ENCODE measurements around the gene GRID1. TPM values are rescaled to one million over a fixed set of nuclear protein-coding genes. Genes with fewer than 3 reads are reported as not detected.

The GRID1 gene
- total RNA-seq, 1 experiment from 2014 or later = 0.53 TPM

DNA sequence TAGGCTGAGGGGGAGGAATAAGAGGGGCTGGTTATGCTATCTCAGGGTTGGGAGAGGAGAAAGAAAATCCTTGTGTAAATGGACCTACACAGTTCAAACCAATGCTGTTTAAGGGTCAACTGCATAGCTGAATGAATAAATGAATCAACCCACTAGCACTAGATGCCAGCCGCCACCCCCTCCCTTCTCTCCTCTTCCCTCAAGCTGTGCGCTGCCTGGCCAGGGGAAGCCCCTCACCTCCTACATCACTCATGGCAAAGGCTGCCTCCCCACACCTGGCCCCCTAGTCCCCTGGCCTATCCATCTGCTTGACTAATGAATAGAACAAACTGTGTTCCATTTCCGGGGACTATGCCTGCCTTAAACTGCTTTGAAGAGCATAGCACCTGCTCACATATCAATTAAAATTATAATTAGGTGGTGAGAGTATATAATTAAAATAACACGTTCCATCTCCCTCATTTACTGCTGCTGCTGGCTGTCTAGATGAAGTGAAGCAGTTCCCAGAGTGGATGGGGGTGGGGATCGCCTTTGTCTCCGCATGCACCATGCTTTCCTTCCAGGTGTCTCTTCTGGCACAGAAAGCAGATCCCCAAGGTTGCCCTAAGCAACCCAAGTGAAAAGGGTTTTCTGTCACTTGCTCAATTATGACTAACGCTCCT, 32.6 kb downstream of the GRID1 start:
- in situ Hi-C loops (cut with HindIII; ENCODE audit: low pct_unique_long_range_greater_than_20kb, low sequenced_read_pairs) = no loop called here
- DNase-seq (ENCODE audit: low read depth, low spot score) = no peak

DNA sequence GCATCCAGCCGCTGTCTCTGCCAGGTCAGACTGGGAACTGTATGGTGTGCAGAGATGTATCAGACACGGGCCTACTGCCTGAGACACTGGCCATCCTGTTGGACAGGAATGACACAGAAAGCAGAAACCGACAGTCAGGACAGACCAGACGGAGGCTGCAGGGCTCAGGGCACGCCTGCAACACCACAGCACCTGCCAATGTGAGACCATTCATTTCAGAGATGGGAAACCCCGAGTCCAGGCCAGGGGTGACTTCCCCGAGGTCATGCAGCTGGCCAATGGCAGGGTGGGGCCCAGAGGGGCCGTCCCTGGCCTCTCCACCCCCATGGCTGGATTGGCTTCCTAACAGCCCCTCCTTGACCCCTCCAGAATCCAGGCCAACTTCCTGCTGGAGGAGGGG, 34.7 kb downstream of the GRID1 start:
- no peak for DNase-seq (ENCODE audit: low read depth, low spot score)
- in situ Hi-C loops (cut with HindIII; ENCODE audit: low pct_unique_long_range_greater_than_20kb, low sequenced_read_pairs) = no loop called here

DNA sequence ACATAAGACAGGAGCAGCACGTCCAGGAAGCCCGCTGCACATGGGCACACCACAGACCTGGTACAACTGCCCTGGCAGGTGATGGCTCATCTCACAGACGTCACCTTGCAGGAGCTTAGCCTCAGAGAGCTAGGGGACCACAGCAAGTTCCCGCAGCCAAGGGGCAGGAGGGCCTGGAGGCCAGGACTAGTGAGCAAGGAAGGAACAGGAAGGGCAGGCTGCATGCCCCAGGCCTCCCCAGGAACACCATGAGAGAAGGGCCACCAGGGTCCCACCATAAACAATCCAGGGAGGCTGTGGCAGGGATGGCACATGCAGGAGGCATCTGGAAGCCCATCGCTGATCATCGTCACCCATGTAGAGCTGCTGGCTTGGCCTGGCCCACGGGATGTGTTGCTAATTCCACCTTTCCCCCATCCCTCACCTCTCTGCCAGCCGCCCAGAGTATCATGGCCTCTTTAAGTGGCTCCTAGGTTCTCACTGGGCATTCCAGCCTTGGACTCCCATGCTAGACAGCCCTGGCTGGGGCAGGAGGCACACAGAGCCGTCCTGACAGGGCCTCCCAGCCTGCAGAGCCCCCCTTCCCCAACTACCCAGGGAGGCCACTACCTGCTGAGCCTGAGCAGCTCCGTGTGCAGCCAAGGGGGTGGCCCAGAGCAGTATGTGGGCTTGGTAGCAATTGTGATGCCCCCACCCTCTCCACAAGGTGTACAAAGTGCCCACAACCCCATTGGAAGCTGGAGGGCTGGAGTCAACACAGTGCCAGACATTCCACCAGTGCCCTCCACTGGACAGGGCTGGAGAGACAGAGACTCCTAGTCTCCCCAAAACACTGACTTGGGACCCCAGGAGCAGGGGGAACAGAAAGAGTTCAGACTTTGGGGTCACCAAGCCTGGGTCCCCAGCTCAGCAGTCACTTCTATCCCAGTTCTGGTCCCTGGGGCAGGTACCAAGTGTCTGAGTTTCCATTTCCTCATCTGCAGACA, 35.5 kb downstream of the GRID1 start:
- DNase-seq (ENCODE audit: low read depth, low spot score) = no peak
- in situ Hi-C loops (cut with HindIII; ENCODE audit: low pct_unique_long_range_greater_than_20kb, low sequenced_read_pairs) = no loop called here

DNA sequence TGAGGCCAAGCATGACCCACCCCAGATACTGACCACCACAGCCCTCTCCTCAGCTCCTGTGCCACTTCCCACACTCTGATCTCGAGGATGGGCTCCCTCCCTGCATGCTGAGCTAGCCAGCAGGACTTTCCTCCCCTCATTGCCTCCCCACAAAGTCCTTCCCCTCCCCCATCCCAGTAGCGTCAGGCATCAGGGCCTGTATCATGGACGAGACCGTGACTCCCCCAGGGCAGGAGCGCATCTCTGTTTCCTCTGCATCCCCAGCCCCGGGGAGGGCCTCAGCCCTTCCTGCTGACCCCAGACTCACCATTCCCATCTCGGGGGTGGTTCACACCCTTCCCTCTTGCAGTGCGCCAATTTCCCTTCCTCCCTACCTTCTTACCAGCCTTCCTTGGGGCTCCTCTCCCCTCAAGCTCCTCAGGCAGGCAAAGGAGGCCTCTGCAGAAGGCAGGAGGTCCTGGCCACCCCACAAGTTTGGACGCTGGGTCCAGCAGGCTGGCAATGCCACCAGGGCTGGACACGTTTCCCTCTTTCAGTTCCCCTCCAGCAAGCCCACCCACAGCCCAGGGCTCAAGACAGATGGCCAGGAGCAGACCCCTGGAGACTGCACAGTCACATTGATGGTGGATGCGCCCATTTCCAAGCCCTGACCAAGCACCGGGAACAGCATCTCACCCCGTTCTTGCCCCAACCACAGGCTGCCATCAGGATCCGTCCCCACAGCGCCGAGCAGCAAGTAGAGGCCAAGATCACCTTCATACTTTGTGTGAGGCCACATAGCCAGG, 36.5 kb downstream of the GRID1 start:
- in situ Hi-C loops (cut with HindIII; ENCODE audit: low pct_unique_long_range_greater_than_20kb, low sequenced_read_pairs) = no loop called here
- no peak for DNase-seq (ENCODE audit: low read depth, low spot score)

DNA sequence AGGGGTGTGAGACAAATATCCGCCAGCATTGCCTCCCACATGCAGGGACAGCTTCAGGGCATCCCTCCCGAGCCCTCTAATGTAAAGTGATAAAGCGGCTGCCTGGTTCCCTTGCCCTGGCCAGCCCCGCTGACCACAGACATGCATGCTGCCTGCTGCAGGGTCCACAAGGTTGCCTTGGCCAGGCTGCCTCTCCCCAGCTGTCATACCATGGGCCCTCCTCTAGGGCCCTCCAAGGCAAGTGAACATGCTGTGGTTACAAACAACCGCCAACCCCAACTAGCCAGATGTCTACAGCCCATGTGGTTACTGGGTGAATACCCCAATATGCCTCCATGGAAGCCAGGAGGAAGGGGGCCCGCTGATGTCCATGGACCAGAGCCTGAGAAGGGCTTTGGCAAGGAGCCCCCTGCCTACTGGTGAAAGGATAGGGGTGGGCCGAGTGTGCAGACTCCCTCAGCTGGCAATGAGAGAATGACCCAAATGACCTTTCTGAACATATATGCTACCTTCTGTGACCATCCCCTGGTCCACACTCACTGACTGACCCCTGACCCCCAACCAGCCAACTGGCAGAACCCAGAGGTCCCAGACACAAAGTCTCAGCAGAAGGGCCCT, 37.4 kb downstream of the GRID1 start:
- DNase-seq (ENCODE audit: low read depth, low spot score) = no peak
- in situ Hi-C loops (cut with HindIII; ENCODE audit: low pct_unique_long_range_greater_than_20kb, low sequenced_read_pairs) = no loop called here

DNA sequence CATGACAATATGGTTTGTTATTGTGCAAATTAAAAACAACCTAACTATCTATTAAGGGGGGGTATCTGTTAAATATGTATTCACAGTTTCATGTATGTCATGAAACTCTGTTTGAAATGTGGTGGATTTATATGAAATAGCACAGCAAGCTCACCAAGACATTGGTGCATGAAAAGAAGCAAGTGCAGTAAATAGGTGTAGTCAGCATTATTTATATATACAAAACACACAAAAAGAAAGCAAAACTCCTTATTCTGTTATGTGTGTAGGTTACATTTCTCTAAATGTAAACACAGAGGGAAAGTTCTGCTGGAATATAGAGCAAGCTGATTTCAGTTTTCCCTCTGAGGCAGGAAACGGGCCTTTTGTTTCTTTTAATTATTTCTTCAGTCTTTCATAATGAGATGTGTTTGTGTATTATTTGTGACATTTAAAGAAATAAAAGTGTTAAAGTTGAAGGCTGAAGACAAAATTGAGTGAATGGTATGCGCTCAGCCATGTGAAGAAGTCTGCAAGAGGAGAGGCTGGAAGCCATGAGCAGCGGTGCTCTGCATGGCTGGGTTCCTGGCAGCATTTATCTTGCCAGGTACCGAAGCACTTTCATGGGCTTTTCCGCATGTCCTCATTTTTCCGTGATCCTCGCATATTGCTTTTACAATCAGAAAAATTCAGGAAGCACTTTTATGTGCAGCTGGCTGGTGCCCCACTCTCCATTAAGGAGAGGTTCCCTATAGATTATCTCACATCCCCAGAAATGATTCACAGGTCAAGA, 38.5 kb downstream of the GRID1 start:
- in situ Hi-C loops (cut with HindIII; ENCODE audit: low pct_unique_long_range_greater_than_20kb, low sequenced_read_pairs) = no loop called here
- no peak for DNase-seq (ENCODE audit: low read depth, low spot score)

DNA sequence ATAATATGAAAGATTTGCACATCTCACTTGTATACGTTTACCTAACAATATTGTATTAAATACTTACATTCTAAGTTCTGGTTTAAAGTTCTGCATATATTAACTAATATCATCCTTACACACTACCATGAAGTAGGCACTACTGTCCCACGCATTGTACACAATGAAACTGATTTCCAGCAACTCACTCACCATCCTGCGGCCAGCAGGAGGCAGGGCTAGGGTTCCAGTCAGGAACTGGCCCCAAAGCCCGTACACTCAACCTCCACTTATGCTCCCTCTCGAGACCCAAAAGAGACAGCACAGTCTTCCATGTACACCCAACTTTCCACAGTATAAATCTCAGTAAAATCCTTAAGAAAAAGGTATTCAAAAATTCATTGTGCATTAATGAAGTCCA, 41.4 kb downstream of the GRID1 start:
- peak; percentile 30 for DNase-seq (ENCODE audit: low read depth, low spot score)
- in situ Hi-C loops (cut with HindIII; ENCODE audit: low pct_unique_long_range_greater_than_20kb, low sequenced_read_pairs) = no loop called here

DNA sequence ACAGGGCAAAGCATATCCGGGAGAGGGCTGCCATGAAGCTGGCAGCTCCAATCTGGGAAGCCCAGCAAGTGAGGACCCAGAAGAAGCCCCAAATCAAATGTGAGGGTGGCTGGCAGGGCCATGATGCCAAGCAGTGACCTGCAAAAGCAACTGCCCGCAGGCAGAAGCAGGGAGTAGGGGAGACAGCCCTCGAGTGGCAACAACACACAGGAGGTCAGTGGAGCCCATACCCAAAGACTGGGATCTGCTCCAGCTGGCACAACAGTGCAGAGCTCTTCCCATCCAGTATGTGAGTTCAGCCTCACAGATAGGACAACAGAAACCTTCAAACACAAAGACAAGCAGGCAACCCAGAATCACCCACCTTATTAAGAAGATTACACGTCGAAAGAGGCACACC, 45.0 kb downstream of the GRID1 start:
- in situ Hi-C loops (cut with HindIII; ENCODE audit: low pct_unique_long_range_greater_than_20kb, low sequenced_read_pairs) = no loop called here

DNA sequence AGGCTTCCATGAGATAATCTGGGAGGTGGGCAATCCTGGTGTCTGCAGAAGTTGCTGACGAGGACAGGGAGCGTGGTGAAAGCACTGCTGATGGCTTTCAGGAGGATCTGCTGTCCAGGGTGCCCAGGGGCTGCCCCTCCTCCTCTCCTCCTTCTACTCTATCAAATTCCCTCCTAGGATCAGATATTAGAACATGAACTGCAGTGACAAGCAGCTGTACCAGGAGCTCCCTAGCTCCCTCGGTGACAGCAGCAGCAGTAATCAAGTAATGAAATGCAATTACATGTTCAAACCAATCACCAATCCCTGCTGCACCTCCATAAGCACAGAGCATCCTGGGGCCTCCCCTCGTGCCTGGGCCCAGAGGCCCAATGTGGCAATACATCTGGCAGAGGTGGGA, 46.9 kb downstream of the GRID1 start:
- no peak for DNase-seq (ENCODE audit: low read depth, low spot score)
- in situ Hi-C loops (cut with HindIII; ENCODE audit: low pct_unique_long_range_greater_than_20kb, low sequenced_read_pairs) = no loop called here

More for the DNA sequence above, 45.0 kb downstream of the GRID1 start:
- no peak for DNase-seq (ENCODE audit: low read depth, low spot score)

DNA sequence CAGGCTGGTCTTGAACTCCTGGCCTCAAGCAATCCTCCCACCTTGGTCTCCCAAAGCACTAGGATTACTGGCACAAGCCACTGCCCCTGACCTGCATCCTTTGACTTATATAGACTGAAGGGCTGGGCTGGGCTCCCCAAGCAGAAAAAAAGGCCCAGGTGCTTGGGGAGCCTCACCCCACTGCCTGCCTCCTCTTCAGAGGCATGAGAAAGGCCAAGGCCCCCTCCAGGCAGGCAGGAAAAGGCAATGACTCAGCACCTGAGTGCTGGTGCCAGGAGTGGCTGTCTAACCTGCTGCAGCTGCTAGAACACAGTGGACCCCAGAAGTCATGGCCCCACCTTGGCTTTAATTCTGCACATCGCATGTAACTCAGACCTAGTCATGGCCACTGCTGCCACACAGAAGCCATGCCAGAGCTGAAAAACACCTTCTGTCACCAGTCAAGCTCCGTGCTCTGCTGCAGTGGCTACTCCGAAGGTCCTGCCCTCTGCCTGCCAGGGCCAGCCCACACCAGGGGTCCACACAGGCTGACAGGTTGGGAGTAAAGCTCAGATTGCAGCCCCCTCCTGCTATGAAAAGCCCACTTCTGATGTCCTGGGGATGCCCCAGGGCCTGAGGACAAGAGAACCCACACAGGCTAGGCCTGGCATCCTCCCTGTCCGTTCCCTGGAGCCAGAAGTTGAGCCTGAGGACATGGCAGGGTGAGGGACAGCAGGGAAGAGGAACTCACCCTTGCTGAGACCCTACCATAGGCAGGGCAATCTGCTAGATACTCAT, 48.5 kb downstream of the GRID1 start:
- no peak for DNase-seq (ENCODE audit: low read depth, low spot score)
- in situ Hi-C loops (cut with HindIII; ENCODE audit: low pct_unique_long_range_greater_than_20kb, low sequenced_read_pairs) = no loop called here

DNA sequence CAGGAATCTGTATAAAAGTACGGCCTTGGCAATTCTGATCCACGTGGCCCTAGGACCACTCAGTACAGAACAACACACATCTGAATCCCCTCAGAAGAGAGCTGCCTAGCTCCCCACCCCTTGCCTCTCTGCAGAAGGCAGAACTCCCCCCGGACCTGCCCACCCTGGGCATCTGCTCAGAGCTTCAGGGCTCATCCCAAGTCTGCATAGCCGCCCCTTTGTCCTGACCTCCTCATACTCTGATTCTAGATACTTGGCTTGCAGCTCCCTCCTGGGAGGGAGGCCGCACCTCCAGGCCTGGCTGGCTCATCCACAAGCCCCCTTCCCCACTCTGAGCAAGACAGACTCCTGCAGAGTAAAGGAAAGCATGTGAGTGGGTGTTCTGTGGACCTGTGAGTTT, 49.6 kb downstream of the GRID1 start:
- DNase-seq (ENCODE audit: low read depth, low spot score) = no peak
- in situ Hi-C loops (cut with HindIII; ENCODE audit: low pct_unique_long_range_greater_than_20kb, low sequenced_read_pairs) = no loop called here

DNA sequence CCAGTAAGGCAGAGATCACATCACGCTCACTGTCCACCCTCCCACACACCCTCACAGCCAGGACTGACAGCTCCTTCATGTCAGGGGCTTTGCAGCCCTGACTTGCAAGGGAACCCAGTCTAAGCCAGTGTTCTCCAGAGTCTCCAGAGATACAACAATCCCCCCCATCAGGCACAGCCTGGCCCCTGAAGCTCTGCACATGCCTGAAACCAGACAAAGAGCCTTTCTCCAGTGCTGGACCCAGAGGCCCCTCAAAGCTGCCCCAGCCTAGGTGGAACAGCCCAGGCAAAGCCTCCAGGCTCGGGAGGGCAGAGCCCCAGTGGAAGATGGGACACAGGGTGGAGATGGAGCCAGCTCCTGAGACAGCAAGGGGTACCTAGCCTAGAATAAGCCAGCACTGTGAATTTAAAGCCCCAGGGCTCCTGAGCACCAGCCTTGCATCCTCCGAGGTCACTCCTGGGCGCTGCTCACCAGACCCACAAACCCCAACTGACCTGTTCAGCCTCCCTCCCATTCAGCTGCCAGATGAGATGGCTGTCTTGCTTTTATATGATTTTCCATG, 50.2 kb downstream of the GRID1 start:
- DNase-seq (ENCODE audit: low read depth, low spot score) = no peak

DNA sequence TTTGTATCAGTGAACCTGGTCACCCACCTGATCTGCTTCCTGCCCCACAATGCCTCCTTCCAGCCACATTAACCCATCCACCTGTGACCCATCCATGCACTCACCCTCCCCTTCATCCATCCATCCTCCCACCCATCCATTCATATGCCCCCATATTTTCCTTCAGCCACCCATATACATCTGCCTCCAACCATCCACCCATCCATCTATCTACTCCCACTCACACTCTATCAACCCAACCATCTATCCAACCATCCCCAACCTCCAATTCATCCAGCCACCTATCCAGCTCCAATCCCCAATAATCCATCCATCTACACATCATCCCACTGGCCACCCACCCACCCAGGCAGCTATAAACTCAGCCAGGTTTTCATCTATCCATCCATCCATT, 51.0 kb downstream of the GRID1 start:
- no peak for DNase-seq (ENCODE audit: low read depth, low spot score)
- in situ Hi-C loops (cut with HindIII; ENCODE audit: low pct_unique_long_range_greater_than_20kb, low sequenced_read_pairs) = no loop called here

More for the DNA sequence above, 50.2 kb downstream of the GRID1 start:
- in situ Hi-C loops (cut with HindIII; ENCODE audit: low pct_unique_long_range_greater_than_20kb, low sequenced_read_pairs) = no loop called here

DNA sequence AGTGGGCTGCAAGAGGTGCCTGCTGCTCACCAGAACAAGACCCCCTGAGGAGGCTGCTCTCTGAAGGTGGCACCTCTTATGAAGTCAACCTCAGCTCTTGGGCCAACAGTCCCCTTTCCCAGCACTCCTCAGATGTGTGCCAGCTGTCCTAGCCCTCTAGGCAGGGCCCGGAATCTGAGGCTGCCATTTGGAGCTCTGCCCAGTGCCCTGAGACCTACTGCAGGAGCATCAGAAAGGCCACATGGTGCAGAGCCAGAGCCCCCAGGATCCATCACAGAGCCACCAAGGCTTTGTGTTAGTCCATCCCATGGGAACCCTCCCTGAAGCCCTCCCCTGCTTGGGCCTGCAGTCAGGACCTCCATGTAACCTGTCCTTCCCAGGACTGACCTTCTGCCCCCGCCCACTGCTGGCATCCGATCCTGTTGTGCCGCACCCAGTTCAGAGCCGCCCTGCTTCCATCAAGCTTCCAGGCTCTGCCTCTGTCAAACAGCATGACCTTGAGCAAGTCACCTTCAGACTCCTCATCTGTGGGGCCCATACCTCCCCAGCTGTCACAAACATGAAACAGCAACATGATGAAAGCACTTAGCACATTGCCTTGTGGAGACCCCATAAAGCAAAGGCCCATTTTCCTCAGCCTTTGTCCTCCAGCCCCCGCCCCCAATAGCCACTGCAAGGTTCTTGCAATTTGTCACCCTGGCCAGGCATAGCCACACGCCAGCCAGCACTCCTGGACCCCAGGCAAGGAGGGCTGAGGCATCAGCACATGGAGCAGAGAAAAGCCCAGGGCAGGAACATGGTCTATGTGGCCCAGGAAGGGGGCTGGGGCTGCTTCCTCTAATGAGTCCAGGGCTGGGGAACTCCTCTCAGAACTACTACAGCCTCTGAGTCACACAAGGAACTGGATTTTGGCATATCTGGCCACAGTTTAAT, 51.7 kb downstream of the GRID1 start:
- DNase-seq (ENCODE audit: low read depth, low spot score) = no peak
- in situ Hi-C loops (cut with HindIII; ENCODE audit: low pct_unique_long_range_greater_than_20kb, low sequenced_read_pairs) = no loop called here

DNA sequence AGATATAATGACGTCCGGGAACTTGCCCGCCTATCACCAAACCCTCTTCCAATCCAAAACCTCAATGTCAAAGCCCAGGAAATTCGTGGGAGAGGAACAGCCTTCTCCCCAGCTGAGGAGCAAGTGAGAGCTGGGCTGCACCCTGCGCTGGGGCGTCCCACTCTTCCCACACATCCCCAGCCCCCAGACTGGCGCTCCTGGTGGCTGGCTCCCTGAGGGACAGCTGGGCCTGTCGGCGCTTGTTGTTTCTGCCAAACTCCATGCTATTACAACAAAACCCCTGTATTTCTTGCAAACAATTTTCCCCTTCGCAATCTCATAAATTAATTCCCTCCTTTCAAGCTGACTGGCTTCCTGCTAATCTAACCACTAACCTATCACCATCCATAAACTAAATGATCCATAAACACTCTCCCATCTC, 53.0 kb downstream of the GRID1 start:
- in situ Hi-C loops (cut with HindIII; ENCODE audit: low pct_unique_long_range_greater_than_20kb, low sequenced_read_pairs) = no loop called here
- no peak for DNase-seq (ENCODE audit: low read depth, low spot score)
